ENCODE measurements around the gene REEP2. TPM values are rescaled to one million over a fixed set of nuclear protein-coding genes. Genes with fewer than 3 reads are reported as not detected.

Gene REEP2
- total RNA-seq, 1 experiment from 2014 or later, result 49.0 TPM

DNA sequence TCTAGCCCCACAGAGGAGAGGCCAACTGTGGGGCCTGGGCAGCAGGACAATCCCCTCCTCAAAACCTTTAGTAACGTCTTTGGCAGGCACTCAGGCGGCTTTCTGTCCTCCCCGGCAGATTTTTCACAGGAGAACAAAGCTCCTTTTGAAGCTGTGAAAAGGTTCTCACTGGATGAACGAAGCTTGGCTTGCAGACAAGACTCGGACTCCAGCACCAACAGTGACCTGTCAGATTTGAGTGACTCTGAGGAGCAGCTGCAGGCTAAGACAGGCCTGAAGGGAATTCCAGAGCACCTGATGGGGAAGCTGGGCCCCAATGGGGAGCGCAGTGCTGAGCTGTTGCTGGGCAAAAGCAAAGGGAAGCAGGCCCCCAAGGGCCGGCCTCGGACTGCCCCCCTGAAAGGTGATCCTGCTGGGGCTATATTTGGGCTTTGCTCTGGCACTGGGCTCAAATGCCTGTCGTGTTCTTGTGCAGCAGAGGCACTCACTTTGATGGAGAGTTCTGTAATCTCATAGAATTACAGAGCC, 46.9 kb upstream of the REEP2 start:
- Histone ChIP-seq H3K4me2 (ENCODE audit: insufficient read depth, insufficient read length, low read length) (no peak overlapping the region), H2BK15ac (ENCODE audit: low read depth, low read length) (no peak overlapping the region), H2BK120ac (ENCODE audit: low read depth, low read length, poor library complexity, severe bottlenecking) (no peak overlapping the region), H3K27ac (ENCODE audit: insufficient read length, low read depth, low read length) (no peak overlapping the region), H4K8ac (replicated peaks; ENCODE audit: insufficient read length, low read depth, low read length) (no peak overlapping the region), H3K18ac (ENCODE audit: insufficient read length, low read depth, low read length) (no peak overlapping the region), H3K27me3 (ENCODE audit: insufficient read depth, low read length) (no peaks in the 10 kb centered on the region), H3K79me2 (ENCODE audit: insufficient read depth, low read length) (no peaks in the 10 kb centered on the region), H2AK5ac (ENCODE audit: insufficient read length, low read length) (no peak overlapping the region), H3K4ac (ENCODE audit: low read depth, low read length) (no peak overlapping the region), H3K23ac (ENCODE audit: insufficient read length, low read depth, low read length) (no peak overlapping the region), H3K23me2 (ENCODE audit: insufficient read length, low read depth, low read length, poor library complexity, severe bottlenecking) (no peaks in the 10 kb centered on the region), H4K20me1 (ENCODE audit: control insufficient read depth, insufficient read depth, insufficient read length) (no peaks in the 10 kb centered on the region), H3T11ph (ENCODE audit: low read length) (no peak overlapping the region), H2BK12ac (ENCODE audit: insufficient read length, low read depth, low read length) (no peak overlapping the region), H3K9ac (ENCODE audit: extremely low read depth, insufficient read length, low read length) (no peak overlapping the region), H3K79me1 (ENCODE audit: insufficient read depth, low read depth, low read length, poor library complexity, severe bottlenecking) (no peaks in the 10 kb centered on the region), H3K56ac (ENCODE audit: insufficient read length, low read depth, low read length) (no peak overlapping the region), H2AFZ (ENCODE audit: low read length) (no peak overlapping the region), H2BK20ac (ENCODE audit: low read depth, low read length, poor library complexity, severe bottlenecking) (no peak overlapping the region), H4K91ac (ENCODE audit: insufficient read length, low read depth, low read length) (no peak overlapping the region), H3K9me3 (ENCODE audit: control insufficient read depth, low read depth, low read length) (no peaks in the 10 kb centered on the region), H3K4me1 (ENCODE audit: insufficient read depth, low read length) (no peaks in the 10 kb centered on the region), H3K14ac (ENCODE audit: insufficient read depth, low read length) (no peak overlapping the region), H2BK5ac (ENCODE audit: insufficient read length, low read length) (no peak overlapping the region), H4K5ac (ENCODE audit: insufficient read length, low read depth, low read length) (no peak overlapping the region)
- TF ChIP-seq, protein P1, sequence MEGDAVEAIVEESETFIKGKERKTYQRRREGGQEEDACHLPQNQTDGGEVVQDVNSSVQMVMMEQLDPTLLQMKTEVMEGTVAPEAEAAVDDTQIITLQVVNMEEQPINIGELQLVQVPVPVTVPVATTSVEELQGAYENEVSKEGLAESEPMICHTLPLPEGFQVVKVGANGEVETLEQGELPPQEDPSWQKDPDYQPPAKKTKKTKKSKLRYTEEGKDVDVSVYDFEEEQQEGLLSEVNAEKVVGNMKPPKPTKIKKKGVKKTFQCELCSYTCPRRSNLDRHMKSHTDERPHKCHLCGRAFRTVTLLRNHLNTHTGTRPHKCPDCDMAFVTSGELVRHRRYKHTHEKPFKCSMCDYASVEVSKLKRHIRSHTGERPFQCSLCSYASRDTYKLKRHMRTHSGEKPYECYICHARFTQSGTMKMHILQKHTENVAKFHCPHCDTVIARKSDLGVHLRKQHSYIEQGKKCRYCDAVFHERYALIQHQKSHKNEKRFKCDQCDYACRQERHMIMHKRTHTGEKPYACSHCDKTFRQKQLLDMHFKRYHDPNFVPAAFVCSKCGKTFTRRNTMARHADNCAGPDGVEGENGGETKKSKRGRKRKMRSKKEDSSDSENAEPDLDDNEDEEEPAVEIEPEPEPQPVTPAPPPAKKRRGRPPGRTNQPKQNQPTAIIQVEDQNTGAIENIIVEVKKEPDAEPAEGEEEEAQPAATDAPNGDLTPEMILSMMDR (conservative IDR thresholded peaks at IDR 0.05), result no peak
- no peak for DNase-seq
- Mint-ChIP-seq H3K9me3 (no peaks in the 10 kb centered on the region), H3K27ac (no peak overlapping the region), H3K4me1 (no peaks in the 10 kb centered on the region), H3K4me3 (no peak overlapping the region), H3K36me3 (ENCODE audit: insufficient read depth in 1 of 3, low read depth in 3 of 3) (peaks cover 10 to 69% (median 61%) of the 10 kb centered on the region in 3 experiments; a peak in 6 of 7 replicates), H3K27me3 (ENCODE audit: low read depth) (no peaks in the 10 kb centered on the region)
- no CpG with 5 or more reads among the region's 9 CpGs for WGBS (ENCODE audit: extremely low coverage, insufficient read length, low lambda C conversion rate)

Data from H9 (cell line).